GM12865 (cell line): Measurements from ENCODE around the gene UBXN6.

ENCODE experiments used
- DNase-seq: peaks from one replicate; pipeline ENCODE4 v3.0.0; 2010; ENCODE audit warnings: low read depth
- H3K4me3 ChIP-seq: 2 replicates; pipeline ENCODE4 v1.5.1; 2011; ENCODE audit warnings: mild to moderate bottlenecking, low read depth, low read length, control low read depth
- TF ChIP-seq, protein P1 (sequence below): IDR thresholded peaks from 2 replicates; pipeline ENCODE4 v1.5.1; 2011; ENCODE audit warnings: low read length, control low read depth, low read depth, inconsistent platforms; ENCODE audit not compliant: insufficient read depth; ENCODE audit errors: missing control alignments

Gene UBXN6

GRCh38 chr19:4503825-4504170 lies 46.2 kb upstream of the UBXN6 start:
- TF ChIP-seq, protein P1, sequence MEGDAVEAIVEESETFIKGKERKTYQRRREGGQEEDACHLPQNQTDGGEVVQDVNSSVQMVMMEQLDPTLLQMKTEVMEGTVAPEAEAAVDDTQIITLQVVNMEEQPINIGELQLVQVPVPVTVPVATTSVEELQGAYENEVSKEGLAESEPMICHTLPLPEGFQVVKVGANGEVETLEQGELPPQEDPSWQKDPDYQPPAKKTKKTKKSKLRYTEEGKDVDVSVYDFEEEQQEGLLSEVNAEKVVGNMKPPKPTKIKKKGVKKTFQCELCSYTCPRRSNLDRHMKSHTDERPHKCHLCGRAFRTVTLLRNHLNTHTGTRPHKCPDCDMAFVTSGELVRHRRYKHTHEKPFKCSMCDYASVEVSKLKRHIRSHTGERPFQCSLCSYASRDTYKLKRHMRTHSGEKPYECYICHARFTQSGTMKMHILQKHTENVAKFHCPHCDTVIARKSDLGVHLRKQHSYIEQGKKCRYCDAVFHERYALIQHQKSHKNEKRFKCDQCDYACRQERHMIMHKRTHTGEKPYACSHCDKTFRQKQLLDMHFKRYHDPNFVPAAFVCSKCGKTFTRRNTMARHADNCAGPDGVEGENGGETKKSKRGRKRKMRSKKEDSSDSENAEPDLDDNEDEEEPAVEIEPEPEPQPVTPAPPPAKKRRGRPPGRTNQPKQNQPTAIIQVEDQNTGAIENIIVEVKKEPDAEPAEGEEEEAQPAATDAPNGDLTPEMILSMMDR = no peak
- no peak overlapping the region for H3K4me3 ChIP-seq
- DNase-seq = no peak

GRCh38 chr19:4503132-4503824 lies 45.7 kb upstream of the UBXN6 start:
- DNase-seq = no peak
- TF ChIP-seq, protein P1 = no peak
- no peak overlapping the region for H3K4me3 ChIP-seq

- H3K4me3 ChIP-seq = no peak overlapping the region
- DNase-seq = no peak
- TF ChIP-seq, protein P1 = no peak
These were observed 44.9 kb upstream of the UBXN6 start for GRCh38 chr19:4502282-4503131.

DNA sequence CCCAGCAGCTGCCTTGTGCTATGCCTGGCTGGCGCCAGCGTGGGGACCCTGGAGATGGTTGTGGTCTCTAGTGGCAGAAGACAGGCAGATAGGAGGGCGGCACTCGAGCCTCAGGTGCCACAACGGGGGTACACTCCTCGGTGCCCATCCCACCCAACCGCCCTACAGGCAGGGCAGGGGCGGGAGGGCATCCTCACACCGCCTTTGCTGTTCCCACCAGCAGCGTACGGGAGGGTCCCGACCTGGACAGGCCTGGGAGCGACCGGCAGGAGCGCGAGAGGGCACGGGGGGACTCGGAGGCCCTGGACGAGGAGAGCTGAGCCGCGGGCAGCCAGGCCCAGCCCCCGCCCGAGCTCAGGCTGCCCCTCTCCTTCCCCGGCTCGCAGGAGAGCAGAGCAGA lies 44.1 kb upstream of the UBXN6 start:
- no peak overlapping the region for H3K4me3 ChIP-seq
- TF ChIP-seq, protein P1 = no peak
- no peak for DNase-seq

DNA sequence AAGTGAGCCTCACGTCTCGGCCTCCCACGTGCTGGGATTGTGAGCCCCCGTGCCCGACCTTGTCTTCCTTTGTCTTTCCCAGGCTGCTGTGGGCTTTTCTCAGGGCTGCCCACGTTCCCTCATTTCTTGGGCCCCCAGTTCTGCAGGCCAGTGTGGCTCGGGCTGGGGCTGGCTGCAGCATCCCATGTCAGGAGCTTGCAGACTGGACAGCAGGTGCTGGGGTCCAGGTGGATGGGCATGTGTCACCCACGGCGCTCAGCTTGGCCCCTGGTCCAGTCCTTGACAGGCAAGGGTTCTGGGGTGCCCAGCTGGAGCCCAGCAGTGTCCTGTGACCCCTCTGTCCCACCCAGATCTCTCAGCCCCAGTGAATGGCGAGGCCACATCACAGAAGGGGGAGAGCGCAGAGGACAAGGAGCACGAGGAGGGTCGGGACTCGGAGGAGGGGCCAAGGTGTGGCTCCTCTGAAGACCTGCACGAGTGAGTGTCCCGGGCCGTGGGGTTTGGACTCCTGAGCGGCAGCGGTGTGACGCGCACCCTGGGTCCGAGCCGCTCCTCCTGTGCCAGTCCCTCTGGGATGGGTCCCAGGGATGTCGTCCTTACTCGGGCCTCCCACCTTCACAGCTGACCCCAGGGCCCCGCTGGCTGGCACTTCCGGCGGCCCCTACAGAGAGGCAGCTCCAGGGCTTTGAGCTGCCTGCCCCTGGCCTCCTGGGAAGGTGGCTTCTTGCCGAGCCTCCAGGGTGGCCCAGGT lies 43.4 kb upstream of the UBXN6 start:
- TF ChIP-seq, protein P1 = no peak
- DNase-seq = no peak
- H3K4me3 ChIP-seq = no peak overlapping the region

DNA sequence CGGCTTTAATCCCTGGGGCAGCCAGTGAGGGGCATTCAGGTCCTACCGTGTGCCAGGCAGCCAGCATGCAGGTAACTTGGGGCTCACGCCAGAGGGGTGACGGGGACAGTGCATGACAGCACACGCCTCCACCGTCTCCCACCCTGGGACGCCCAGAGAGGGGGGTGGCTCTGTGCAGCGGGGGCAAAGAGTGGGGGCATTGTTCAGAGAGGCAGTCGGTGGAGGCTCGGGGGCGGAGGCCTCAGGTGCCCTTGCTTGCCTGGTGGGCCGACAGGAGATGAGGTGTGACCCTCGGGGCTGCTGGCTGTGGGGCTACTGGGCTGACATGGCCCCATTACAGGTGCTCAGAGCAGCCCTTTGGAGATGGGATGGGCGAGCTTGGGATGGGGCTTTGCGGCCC lies 42.3 kb upstream of the UBXN6 start:
- no peak for DNase-seq
- TF ChIP-seq, protein P1 = no peak
- H3K4me3 ChIP-seq = no peak overlapping the region
